HL-60 (cell line): Measurements from ENCODE around the gene MAN2A2.

Source experiments
- GABPA ChIP-seq: IDR thresholded peaks from 2 replicates; pipeline ENCODE4 v1.6.1; 2012; ENCODE audit warnings: low read depth
- POLR2AphosphoS5 ChIP-seq: IDR thresholded peaks from 2 replicates; pipeline ENCODE4 v1.6.1; 2012; ENCODE audit warnings: low read depth
- SPI1 ChIP-seq: IDR thresholded peaks from 2 replicates; pipeline ENCODE4 v1.6.1; 2012; ENCODE audit warnings: low read depth, mild to moderate bottlenecking, borderline replicate concordance
- TF ChIP-seq, protein P1 (sequence below): IDR thresholded peaks from 2 replicates; pipeline ENCODE4 v1.6.1; 2012; ENCODE audit warnings: low read depth; ENCODE audit not compliant: insufficient replicate concordance
- TF ChIP-seq, protein P2 (sequence below): IDR thresholded peaks from one replicate; pipeline ENCODE4 v1.5.1; 2011; ENCODE audit warnings: low read length, control low read depth, inconsistent platforms; ENCODE audit not compliant: insufficient read depth

DNA sequence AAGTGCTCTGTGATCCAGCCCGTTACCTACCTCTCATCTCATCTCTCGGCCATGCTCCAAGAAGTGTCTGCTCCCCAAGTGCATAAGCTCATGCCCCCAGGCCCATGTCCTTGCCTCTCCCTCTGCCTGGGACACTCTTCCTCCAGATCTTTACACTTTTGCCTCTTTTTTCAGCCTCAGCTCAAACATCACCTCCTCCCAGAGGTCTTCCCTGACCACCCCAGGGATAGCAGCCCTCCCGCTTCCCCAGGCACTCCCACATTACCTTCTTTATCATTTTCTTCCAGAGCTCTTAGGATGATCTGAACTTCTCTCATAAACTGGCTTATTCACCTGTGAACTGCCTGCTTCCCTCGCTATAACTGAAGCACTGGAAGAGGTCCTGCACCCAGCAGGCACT is 37.4 kb upstream of the MAN2A2 start:
- TF ChIP-seq POLR2AphosphoS5 (no peak), GABPA (no peak), SPI1 (no peak)
- TF ChIP-seq, protein P1, sequence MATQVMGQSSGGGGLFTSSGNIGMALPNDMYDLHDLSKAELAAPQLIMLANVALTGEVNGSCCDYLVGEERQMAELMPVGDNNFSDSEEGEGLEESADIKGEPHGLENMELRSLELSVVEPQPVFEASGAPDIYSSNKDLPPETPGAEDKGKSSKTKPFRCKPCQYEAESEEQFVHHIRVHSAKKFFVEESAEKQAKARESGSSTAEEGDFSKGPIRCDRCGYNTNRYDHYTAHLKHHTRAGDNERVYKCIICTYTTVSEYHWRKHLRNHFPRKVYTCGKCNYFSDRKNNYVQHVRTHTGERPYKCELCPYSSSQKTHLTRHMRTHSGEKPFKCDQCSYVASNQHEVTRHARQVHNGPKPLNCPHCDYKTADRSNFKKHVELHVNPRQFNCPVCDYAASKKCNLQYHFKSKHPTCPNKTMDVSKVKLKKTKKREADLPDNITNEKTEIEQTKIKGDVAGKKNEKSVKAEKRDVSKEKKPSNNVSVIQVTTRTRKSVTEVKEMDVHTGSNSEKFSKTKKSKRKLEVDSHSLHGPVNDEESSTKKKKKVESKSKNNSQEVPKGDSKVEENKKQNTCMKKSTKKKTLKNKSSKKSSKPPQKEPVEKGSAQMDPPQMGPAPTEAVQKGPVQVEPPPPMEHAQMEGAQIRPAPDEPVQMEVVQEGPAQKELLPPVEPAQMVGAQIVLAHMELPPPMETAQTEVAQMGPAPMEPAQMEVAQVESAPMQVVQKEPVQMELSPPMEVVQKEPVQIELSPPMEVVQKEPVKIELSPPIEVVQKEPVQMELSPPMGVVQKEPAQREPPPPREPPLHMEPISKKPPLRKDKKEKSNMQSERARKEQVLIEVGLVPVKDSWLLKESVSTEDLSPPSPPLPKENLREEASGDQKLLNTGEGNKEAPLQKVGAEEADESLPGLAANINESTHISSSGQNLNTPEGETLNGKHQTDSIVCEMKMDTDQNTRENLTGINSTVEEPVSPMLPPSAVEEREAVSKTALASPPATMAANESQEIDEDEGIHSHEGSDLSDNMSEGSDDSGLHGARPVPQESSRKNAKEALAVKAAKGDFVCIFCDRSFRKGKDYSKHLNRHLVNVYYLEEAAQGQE, result no peak
- TF ChIP-seq, protein P2, sequence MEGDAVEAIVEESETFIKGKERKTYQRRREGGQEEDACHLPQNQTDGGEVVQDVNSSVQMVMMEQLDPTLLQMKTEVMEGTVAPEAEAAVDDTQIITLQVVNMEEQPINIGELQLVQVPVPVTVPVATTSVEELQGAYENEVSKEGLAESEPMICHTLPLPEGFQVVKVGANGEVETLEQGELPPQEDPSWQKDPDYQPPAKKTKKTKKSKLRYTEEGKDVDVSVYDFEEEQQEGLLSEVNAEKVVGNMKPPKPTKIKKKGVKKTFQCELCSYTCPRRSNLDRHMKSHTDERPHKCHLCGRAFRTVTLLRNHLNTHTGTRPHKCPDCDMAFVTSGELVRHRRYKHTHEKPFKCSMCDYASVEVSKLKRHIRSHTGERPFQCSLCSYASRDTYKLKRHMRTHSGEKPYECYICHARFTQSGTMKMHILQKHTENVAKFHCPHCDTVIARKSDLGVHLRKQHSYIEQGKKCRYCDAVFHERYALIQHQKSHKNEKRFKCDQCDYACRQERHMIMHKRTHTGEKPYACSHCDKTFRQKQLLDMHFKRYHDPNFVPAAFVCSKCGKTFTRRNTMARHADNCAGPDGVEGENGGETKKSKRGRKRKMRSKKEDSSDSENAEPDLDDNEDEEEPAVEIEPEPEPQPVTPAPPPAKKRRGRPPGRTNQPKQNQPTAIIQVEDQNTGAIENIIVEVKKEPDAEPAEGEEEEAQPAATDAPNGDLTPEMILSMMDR, result no peak
